HG03571 (cell line): Measurements from ENCODE around the gene STARD8.
"Not testable (repeated sequence)": the region's sequence is repeated elsewhere in the genome, so short reads cannot be mapped to it uniquely, and the experiment has no call there.

ENCODE experiments used
- ATAC-seq: cut with Tn5 transposase; IDR thresholded peaks from one replicate; pipeline ENCODE4 v1.9.1; 2021; ENCODE audit not compliant: unreplicated experiment

STARD8 gene

DNA sequence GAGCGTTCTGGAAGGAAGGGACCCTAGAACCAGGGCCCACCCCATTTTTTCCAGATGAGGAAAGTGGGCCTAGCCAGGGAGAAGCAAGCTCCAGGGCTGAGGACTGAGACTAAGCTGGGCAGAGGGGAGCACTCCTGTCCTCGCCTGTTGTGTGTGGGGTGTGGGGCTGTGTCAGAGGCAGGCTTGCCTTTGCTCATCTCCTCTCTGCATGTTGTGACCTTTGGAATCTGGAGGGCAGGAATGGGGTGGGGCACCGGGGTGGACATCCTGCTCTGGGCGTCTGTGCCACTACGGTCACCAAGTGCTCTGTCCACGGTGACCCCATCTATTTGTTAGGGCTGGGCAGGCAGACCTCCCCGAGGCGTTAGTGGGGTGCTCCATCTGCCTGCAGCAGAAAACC, 41.5 kb downstream of the STARD8 start:
- not testable (repeated sequence) for ATAC-seq

- ATAC-seq = no peak
Observed at GRCh38 chrX:68690936-68691501, 43.6 kb downstream of the STARD8 start.

- no peak for ATAC-seq
Observed at GRCh38 chrX:68691921-68692320, 44.5 kb downstream of the STARD8 start.

DNA sequence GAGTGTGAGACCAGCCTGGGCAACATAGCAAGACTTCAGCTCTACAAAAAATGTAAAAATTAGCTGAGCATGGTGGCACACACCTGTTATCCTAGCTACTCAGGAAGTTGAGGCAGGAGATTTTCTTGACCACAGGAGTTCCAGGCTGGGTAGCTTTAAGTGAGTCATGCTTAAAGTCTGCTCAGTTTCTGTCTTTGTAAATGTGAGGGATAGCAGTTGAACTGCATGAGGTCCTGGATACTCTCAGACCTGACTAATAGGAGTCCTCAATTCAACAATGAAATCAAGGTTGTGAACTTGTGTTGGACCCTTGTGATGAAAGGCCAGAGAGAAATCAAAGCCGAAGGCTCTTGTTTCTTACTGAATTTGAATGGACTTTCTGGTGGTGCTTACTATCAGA, 45.2 kb downstream of the STARD8 start:
- ATAC-seq = no peak

- ATAC-seq = no peak
Observed at GRCh38 chrX:68693481-68694434, 46.3 kb downstream of the STARD8 start.

GRCh38 chrX:68694435-68695205, 47.2 kb downstream of the STARD8 start:
- no peak for ATAC-seq

DNA sequence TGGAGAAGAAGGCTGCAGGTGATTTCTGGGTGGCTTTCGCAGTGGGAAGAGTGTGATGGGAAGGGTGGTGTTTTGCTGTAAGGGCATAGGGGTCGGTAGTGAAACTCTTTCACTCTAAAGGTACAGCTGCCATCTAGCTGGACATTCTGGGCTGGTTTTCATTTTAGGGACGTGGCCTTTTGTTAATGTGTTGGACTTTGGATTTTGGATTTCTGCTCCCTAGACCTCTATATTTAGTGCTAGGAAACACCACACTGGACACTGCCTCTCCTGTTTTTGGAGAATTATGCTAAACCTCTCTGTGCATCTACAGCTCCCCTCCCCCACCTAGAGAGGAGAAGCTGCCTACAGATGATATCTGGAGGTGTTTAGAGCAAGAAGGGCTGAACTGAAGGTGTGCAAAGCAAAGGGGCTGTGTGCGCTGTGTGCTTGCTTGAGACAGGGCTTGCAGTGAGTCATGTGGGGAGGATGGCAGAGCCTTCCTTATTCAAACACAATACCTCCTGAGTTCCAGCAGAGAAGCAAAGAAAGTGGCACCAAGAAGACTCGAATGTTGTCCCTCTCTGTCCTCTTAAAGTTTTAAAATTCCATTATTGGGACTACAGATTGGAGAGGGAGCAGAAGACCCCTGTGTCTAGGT, 47.9 kb downstream of the STARD8 start:
- ATAC-seq = no peak

- ATAC-seq = no peak
Observed at GRCh38 chrX:68696267-68696990, 49.0 kb downstream of the STARD8 start.

GRCh38 chrX:68697036-68697435, 49.6 kb downstream of the STARD8 start:
- no peak for ATAC-seq

DNA sequence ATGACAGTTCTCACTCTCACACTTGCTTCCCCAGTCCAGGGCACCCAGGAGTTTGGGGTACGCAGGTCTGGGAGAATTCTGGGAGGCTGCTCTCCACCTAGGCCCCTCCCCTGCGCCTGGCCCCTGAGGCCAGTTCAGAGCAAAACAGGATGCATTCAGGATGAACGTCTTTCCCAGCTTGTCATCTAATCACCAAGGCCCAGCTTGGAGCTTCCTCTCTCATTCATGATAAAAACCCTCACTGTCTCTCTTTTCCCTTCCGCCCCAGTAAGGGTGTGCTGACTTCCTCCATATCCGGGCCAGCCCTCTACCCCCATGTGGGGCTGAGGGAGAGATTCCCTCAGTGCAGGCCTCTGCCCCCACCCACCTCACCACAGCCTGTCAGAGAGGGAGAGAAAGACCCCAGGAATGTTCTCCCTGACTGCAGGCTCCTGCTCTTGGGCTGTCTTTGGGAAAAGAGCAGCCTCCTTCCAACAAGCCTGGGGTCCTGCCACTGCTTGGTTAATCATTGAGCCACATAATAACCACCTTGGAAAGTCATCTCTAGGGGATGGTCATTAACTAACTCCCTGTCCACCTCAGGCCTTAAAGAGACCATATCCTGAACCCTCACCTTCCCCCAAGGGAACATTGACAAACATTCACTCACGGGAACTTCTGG, 50.1 kb downstream of the STARD8 start:
- no peak for ATAC-seq

GRCh38 chrX:68698942-68699341, 51.5 kb downstream of the STARD8 start:
- ATAC-seq = no peak

- ATAC-seq = no peak
Observed at GRCh38 chrX:68699960-68700746, 52.7 kb downstream of the STARD8 start.

DNA sequence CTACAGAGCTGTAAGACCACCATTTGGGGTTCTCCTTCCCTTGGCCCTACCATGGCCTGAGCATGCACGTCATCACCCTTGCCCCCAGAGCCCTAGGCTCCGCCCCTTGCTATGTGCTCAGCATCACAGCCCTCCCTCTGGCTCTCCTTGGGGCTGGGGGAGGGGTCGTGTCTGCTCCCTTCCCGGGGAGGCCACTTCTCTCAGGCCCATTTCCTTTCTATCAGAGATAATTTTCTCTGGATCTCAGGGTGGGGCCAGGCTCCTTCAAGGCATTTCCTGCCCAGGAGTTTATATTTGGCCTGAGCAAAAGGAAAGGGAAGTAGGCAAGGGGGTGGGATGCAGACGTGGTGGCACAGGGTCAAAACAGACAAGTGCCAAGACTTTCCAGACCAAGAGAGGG, 55.9 kb downstream of the STARD8 start:
- ATAC-seq = no peak

DNA sequence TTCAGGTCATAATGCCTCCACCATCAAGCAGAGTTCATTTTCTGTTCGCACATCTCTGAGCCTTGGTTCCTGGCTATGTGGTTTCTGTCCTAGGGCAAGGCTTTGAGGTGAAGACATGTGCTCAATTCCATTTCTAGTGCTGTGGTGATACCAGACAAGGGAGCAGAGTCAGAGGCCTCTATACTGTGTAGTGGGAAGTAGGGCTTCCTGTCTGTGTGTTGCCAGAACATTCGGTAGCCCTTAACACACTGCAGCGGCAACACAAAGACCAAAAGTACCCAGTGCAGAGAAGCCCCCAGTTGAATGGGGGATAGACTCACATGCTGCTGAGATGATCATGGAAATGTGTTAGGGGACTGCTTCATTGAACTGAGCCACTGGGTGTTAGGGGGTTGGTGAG, 56.4 kb downstream of the STARD8 start:
- no peak for ATAC-seq

- no peak for ATAC-seq
Observed at GRCh38 chrX:68705986-68706385, 58.5 kb downstream of the STARD8 start.

- ATAC-seq = no peak
Observed at GRCh38 chrX:68708503-68709290, 61.2 kb downstream of the STARD8 start.

- no peak for ATAC-seq
Observed at GRCh38 chrX:68710870-68711576, 63.6 kb downstream of the STARD8 start.

DNA sequence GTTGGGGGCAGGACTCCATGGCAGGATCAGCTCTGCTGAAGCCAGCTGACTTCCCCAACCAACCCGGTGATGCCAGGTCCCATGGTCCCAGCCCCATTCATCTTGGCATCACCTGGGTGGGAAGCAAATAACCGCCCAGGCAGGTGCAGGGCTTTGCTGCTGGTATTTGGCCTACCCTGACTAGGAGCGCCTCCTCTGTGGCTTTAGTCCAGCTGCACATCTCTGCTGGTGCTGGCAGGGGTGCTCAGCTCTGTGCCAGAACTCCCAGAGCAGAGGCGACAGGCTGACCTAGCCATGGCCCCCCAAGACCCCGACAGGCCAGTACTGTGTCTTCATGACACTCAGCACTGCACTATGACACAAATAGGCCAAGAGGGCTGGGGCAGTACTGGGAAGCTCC, 64.4 kb downstream of the STARD8 start:
- no peak for ATAC-seq
